Measurements from ENCODE around the gene LONP2.
A peak's percentile ranks its signal among the peaks of the same experiment; 100 is the strongest.
"Not testable (repeated sequence)": the region's sequence is repeated elsewhere in the genome, so short reads cannot be mapped to it uniquely, and the experiment has no call there.

The LONP2 gene

DNA sequence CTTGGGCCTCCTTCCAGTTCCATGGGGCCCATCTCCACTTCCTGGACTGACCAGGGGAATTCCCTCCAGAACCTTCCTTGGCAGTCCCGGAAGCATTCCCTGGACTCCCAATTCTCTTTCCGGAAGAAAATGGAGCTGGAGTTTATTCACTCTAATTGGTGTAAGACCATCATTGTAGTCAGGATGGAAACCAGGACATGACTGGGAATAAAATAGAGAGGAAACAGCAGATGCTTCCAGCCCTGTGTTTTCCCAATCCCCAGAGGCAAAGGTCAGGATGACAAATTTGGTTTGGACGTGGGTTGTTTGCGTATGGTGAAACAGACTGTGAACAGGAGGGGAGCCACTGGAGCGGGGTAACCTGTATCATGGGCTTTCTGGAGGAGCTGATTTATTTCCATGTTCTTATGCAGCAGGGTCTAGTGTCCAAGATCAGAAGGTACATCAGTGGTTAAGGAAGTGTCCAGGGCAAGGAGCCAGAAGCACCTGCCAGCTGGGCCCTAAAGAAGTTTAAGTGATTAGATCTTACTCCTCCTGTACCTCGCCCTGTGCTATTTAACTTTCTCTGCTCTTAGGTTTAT, 8.5 kb upstream of the LONP2 start:
- DNase-seq (ENCODE audit: low read depth), result no peak
- TF ChIP-seq CTCF (conservative IDR thresholded peaks at IDR 0.05; ENCODE audit: low read depth, low read length), result no peak
- H3K4me3 ChIP-seq (ENCODE audit: low read length), result no peak overlapping the region

- no peak overlapping the region for H3K4me3 ChIP-seq (ENCODE audit: low read length)
- DNase-seq (ENCODE audit: low read depth), result no peak
- TF ChIP-seq CTCF (conservative IDR thresholded peaks at IDR 0.05; ENCODE audit: low read depth, low read length), result no peak
These were observed 7.8 kb upstream of the LONP2 start for GRCh38 chr16:48236286-48236685.

GRCh38 chr16:48240147-48240546, 4.0 kb upstream of the LONP2 start:
- DNase-seq (ENCODE audit: low read depth); H3K4me3 ChIP-seq (ENCODE audit: low read length): not testable (repeated sequence)

GRCh38 chr16:48244863-48245195, 729 bp downstream of the LONP2 start:
- H3K4me3 ChIP-seq (ENCODE audit: low read length), result peak overlapping the region; percentile 87
- no peak for TF ChIP-seq CTCF (conservative IDR thresholded peaks at IDR 0.05; ENCODE audit: low read depth, low read length)
- no peak for DNase-seq (ENCODE audit: low read depth)

DNA sequence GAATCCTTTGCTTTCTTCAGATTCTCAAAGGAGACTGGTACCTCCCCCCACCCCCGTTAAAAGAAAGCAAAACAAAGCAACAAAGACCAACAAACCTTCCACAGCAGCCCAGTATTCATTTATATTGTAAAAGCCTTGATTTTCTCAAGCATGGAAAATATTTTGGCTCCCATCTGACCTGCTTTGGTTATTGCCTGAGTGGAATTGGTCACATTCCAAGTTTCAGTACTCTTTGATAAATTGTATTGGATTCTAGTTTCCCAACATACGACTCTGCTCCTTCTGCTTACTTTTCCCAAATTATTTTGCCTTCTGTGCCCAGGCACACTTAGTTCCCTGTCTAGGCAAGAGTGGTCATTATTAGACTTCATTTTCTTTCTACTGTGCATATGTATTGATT, 2.0 kb downstream of the LONP2 start:
- no peak for DNase-seq (ENCODE audit: low read depth)
- H3K4me3 ChIP-seq (ENCODE audit: low read length), result no peak overlapping the region
- no peak for TF ChIP-seq CTCF (conservative IDR thresholded peaks at IDR 0.05; ENCODE audit: low read depth, low read length)

GRCh38 chr16:48247311-48247710, 3.2 kb downstream of the LONP2 start, which contains the start of gene ABCC11:
TSS of gene ABCC11 (minus strand) at chr16:48247539. CDS start at chr16:48231921, 15,618 bp downstream.
- H3K4me3 ChIP-seq (ENCODE audit: low read length), result no peak within 1 kb of the TSS
- DNase-seq (ENCODE audit: low read depth), result no peak
- no peak for TF ChIP-seq CTCF (conservative IDR thresholded peaks at IDR 0.05; ENCODE audit: low read depth, low read length)

DNA sequence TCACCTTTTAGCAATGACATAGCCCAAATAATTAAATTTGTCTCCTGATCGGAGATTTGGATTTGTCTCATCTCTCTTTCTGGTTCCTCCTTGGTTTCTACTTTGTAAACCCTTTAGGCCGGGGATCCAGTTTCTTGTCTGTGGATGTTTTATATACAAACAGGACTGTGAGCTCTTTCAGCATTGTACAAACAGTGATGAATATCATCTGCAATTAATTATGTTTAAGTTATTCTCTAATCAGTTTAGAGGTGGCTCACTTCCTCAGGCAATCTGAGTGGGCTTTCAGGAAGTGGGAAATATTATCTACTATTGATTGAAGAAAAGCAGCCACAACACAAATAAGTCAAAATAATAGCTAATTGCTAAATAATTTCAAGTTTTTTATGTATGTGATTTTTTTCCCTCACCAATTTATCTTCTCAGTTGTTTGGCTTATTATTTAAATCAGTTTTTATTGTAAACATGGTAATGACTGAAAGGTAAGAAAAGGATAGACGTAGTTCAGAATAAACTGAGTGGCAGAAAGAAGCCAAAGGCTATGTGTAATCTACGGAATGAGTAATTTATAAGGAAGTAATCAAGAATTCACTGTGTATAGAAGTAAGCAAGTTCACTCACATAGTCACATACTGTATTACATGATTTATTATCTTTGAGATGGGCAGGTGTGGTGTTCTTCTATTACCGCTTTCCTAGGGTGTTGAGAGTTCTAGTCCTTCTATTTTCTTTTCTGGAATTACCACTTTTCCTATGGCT, 6.6 kb downstream of the LONP2 start:
- no peak for DNase-seq (ENCODE audit: low read depth)
- H3K4me3 ChIP-seq (ENCODE audit: low read length), result no peak overlapping the region
- TF ChIP-seq CTCF (conservative IDR thresholded peaks at IDR 0.05; ENCODE audit: low read depth, low read length), result no peak

Data from retinal pigment epithelial cell (primary cell).